GM10248 (cell line): Measurements from ENCODE around the gene PYGB.

ENCODE experiments used
- CTCF ChIA-PET: fragments of 300-600 bp; sonication (Branson Sonifier 250); formaldehyde crosslinking; extraction: SDS; loops from one replicate; lab custom pipeline; 2021; ENCODE audit warnings: antibody characterized with exemption; lab: Yijun Ruan, JAX
- POLR2A ChIA-PET: fragments of 350-650 bp; sonication (Branson Sonifier 250); formaldehyde crosslinking; extraction: SDS; loops from one replicate; lab custom pipeline; 2020; ENCODE audit warnings: antibody characterized with exemption; lab: Yijun Ruan, JAX
- DNase-seq: peaks from one replicate; pipeline ENCODE4 v3.0.0; 2012; ENCODE audit errors: extremely low spot score
- TF ChIP-seq, protein P1 (sequence below): IDR thresholded peaks from 2 replicates; pipeline ENCODE4 v1.5.1; 2012; ENCODE audit warnings: mild to moderate bottlenecking, low read depth; ENCODE audit errors: extremely low read depth, missing control alignments, control extremely low read depth

PYGB gene

DNA sequence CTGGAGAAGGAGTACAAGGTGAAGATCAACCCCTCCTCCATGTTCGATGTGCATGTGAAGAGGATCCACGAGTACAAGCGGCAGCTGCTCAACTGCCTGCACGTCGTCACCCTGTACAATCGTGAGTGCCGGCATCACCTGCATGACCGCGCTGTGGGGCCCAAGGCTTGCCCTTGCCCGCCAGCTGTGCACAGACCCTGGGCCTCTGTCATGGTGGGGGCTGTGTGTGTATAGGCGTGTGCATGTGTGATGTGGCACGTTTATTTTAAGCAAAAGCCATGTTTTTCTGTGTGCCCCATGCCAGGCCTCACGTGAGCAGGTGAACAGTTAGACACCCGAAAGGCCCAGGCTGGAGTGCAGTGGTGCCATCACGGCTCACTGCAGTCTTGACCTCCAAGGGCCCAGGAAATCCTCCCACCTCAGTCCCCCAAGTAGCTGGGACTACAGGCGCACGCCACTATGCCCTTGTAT is 36.3 kb downstream of the PYGB start:
- CTCF ChIA-PET, result interaction anchor here (1.5 kb wide), 1 partner anchor 115 kb away, joined by 4 read pairs; no protein-coding TSS in a partner anchor
- POLR2A ChIA-PET, result no interaction called here
- DNase-seq, result no peak
- TF ChIP-seq, protein P1, sequence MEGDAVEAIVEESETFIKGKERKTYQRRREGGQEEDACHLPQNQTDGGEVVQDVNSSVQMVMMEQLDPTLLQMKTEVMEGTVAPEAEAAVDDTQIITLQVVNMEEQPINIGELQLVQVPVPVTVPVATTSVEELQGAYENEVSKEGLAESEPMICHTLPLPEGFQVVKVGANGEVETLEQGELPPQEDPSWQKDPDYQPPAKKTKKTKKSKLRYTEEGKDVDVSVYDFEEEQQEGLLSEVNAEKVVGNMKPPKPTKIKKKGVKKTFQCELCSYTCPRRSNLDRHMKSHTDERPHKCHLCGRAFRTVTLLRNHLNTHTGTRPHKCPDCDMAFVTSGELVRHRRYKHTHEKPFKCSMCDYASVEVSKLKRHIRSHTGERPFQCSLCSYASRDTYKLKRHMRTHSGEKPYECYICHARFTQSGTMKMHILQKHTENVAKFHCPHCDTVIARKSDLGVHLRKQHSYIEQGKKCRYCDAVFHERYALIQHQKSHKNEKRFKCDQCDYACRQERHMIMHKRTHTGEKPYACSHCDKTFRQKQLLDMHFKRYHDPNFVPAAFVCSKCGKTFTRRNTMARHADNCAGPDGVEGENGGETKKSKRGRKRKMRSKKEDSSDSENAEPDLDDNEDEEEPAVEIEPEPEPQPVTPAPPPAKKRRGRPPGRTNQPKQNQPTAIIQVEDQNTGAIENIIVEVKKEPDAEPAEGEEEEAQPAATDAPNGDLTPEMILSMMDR, result no peak

DNA sequence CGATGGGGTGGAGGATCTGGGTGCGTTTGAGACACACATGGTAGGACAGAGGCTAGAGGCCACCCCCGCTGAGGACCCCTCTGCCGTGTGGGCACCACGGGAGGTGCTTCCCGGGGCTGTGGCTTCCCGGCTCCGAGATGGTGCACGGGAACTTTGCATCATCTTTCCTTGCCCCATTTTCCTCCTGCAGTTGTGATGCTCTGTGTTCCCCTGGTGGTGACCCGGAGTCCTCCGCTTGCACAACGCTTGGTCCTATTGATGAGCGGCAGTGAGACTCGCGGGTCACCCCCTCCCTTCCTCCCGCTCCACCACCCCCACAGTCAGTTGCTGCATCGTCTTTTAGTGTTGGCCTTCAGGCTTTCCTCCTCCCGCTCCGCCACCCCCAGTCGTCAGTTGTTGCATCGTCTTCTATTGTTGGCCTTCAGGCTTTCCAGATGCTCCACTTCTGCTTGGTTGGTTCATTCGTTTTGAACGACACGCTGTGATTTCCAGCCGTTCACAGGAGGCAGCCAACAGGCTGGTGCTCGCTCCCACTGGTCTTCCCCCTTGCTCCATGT is 37.3 kb downstream of the PYGB start:
- ChIA-PET CTCF (no interaction called here), POLR2A (no interaction called here)
- TF ChIP-seq, protein P1, result no peak
- DNase-seq, result no peak

DNA sequence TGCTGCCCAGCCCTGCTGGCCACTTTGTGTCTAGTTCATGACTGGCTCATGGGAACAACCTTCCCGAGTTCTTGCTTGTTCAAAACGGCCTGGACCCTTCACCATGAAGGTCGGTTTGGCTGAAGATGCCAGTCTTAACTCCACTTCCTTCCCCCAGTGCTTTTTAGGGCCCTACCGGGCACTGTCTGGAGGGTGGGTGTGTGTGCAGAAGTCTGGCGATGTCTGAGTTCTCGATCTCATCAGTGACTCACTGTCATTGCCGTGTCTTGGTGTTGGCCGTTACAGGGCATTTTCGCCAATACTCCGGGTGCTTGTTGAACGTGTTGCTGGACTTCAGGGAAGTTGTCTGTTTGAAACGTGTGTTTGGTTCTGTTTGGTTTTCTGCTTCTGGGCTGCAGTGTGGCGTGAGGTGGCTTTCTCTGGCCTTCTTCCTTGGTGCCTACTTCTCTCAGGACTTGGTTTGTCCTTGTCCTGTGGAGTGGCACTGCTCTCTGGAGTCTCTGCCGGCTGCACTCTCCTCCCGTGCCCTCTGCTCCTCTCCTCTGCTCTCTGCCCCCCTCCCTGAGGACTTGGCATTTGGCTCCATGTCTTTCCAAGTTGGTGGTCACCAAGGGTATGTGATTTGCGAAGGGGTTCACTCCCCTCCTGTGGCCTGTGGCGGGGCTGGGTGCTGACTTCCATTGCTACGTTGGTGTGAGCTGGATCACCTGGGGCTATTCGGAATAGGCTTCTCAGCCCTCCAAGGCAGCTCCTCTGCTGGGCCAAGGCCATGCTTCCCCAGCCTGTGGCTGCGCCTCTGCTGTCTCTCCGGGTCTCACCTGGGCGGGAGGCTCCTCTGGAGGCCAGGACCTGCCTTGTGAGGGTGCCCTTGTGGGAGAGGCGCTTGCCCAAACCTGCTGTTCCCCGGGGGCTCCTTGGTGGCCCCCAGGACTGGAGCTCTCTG is 38.2 kb downstream of the PYGB start:
- ChIA-PET CTCF (interaction anchor here (4.1 kb wide), 1 partner anchor 113 kb away, joined by 19 read pairs; no protein-coding TSS in a partner anchor), POLR2A (no interaction called here)
- DNase-seq, result no peak
- TF ChIP-seq, protein P1, result no peak

DNA sequence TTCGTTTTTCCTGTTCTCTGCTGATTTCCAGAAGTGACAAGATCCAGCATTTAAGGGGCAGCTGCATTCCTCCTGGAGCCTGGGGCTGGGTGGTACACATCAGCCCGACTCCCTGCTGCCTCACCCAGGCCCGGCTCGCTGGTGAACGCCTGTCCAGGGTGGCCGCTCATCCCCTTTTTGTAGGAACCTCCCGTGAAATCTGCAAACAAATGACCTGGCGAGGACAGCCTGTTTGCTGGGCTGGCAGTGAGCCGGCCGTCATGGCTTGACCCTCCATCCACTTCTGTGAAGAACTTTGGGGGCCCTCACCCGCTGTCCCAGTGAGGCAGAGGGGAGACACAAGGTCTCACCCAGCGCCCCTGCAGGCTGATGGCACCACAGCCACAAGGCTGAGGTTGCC is 39.0 kb downstream of the PYGB start:
- ChIA-PET POLR2A (no interaction called here), CTCF (interaction anchor here (1.5 to 4.1 kb wide), 2 partner anchors 9 to 112 kb away, joined by 8 to 19 read pairs; no protein-coding TSS in a partner anchor)
- no peak for DNase-seq
- TF ChIP-seq, protein P1, result no peak

DNA sequence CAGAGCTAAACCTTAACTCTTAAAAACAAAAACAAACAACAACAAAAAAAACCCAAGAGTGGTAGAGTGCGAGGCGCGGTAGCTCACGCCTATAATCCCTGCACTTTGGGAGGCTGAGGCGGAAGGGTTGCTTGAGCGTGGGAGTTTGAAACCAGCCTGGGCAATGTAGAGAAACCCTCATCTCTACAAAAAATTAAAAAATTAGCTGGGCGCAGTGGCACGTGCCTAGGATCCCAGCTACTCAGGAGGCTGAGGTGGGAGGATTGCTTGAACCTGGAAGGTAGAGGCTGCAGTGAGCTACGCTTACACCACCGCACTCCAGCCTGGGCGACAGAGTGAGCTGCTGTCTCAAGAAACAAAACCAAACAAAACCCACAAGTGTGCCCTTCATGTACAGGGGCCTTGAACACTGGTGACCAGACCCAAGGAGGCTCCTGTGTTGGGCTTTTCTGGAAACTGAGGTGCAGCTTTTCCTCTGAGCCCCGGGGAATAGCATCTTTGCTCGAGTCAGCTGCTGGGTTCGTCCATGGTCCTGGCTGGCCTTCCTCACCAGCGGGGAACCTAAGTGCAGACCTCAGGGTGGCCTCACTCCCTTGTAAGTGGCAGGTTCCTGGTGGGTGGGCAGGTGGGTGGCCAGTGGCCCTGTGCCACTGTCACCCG is 39.9 kb downstream of the PYGB start:
- TF ChIP-seq, protein P1, result no peak
- POLR2A ChIA-PET, result interaction anchor here (0.5 kb wide), 1 partner anchor 55 kb away, joined by 4 read pairs; no protein-coding TSS in a partner anchor
- CTCF ChIA-PET, result interaction anchor here (1.5 to 4.1 kb wide), 3 partner anchors 8 to 111 kb away, joined by 8 to 19 read pairs (median 8); no protein-coding TSS in a partner anchor
- no peak for DNase-seq
